CD4-positive, alpha-beta T cell (primary cell): ENCODE measurements around the gene GPX4. TPM values are rescaled to one million over a fixed set of nuclear protein-coding genes. Genes with fewer than 3 reads are reported as not detected.
"Not testable (repeated sequence)": the region's sequence is repeated elsewhere in the genome, so short reads cannot be mapped to it uniquely, and the experiment has no call there.

Experiments used
- ATAC-seq: fragments of 200-7000 bp; cut with Tn5 transposase; one replicate; pipeline ENCODE4 v1.10.0; 2022; ENCODE audit warnings: mild to moderate bottlenecking; ENCODE audit not compliant: poor library complexity
- CTCF ChIA-PET: fragments of 350-600 bp; sonication (Branson Sonifier 250); formaldehyde crosslinking; loops from one replicate; lab custom pipeline; 2021; ENCODE audit warnings: antibody characterized with exemption, inconsistent platforms; lab: Charles Lee
- POLR2A ChIA-PET: fragments of 350-600 bp; sonication (Branson Sonifier 250); formaldehyde crosslinking; loops from one replicate; lab custom pipeline; 2021; ENCODE audit warnings: antibody characterized with exemption, inconsistent platforms; lab: Charles Lee
- DNase-seq, 14 experiments: peaks; one replicate each; pipeline ENCODE4 v3.0.0-alpha.2; 2013 to 2020; ENCODE audit warnings: mixed read lengths in 2 of 14
- H3K27ac ChIP-seq, 2 donors: one replicate each; pipeline versions ENCODE4 v1.5.1 to v1.7.0; 2013; ENCODE audit warnings: low read length in 2 of 2, low read depth in 1 of 2, mild to moderate bottlenecking in 1 of 2
- H3K27me3 ChIP-seq, 2 experiments: 1 replicate in 1 of 2; 2 replicates in 1 of 2; pipeline versions ENCODE4 v1.6.1 to v1.7.0; 2013; ENCODE audit warnings: low read length in 2 of 2, control low read depth in 1 of 2, mild to moderate bottlenecking in 1 of 2, moderate library complexity in 1 of 2; ENCODE audit not compliant: insufficient read depth in 2 of 2, control insufficient read depth in 1 of 2
- H3K36me3 ChIP-seq: one replicate; pipeline ENCODE4 v1.6.1; 2013; ENCODE audit warnings: low read length, control low read depth; ENCODE audit not compliant: insufficient read depth
- H3K4me1 ChIP-seq: one replicate; pipeline ENCODE4 v1.6.1; 2013; ENCODE audit warnings: low read length, control low read depth; ENCODE audit not compliant: insufficient read depth
- H3K4me3 ChIP-seq: one replicate; pipeline ENCODE4 v1.5.1; 2013; ENCODE audit warnings: mild to moderate bottlenecking, low read length, moderate library complexity
- H3K9me3 ChIP-seq, 2 experiments: 1 replicate in 1 of 2; 2 replicates in 1 of 2; pipeline versions ENCODE4 v1.6.1 to v1.7.0; 2013; ENCODE audit warnings: low read length in 2 of 2, mild to moderate bottlenecking in 2 of 2, control low read depth in 1 of 2, moderate library complexity in 1 of 2; ENCODE audit not compliant: control insufficient read depth in 1 of 2, insufficient read depth in 1 of 2
- H3K27ac Mint-ChIP-seq: one replicate; pipeline ENCODE4 v1.8.0; 2020; ENCODE audit warnings: mixed read lengths
- H3K27me3 Mint-ChIP-seq: one replicate; pipeline ENCODE4 v1.8.0; 2021; ENCODE audit warnings: mixed read lengths
- H3K36me3 Mint-ChIP-seq: one replicate; pipeline ENCODE4 v1.8.0; 2021; ENCODE audit warnings: low read depth, mixed read lengths
- H3K4me1 Mint-ChIP-seq: one replicate; pipeline ENCODE4 v1.8.0; 2021; ENCODE audit warnings: low read depth, mixed read lengths
- H3K4me3 Mint-ChIP-seq: one replicate; pipeline ENCODE4 v1.8.0; 2020; ENCODE audit warnings: mild to moderate bottlenecking, mixed read lengths
- H3K9me3 Mint-ChIP-seq: one replicate; pipeline ENCODE4 v1.8.0; 2020; ENCODE audit warnings: mixed read lengths
- CTCF ChIP-seq: fragments of 200-600 bp; IDR thresholded peaks from one replicate; pipeline ENCODE4 v1.8.0; 2022; ENCODE audit warnings: antibody characterized with exemption, mild to moderate bottlenecking
- intact Hi-C, 2 experiments: fragments of 100-400 bp; cut with DNase I in 1 of 2; cut with micrococcal nuclease in 1 of 2; formaldehyde crosslinking; loops; one replicate each; pipeline versions ENCODE4 v1.15.1 to v1.9.0; 2023 to 2025; cut with DNase I, micrococcal nuclease
- total RNA-seq, 174 experiments: library from RNA in 2 of 174; stranded (reverse) in 2 of 174; gene quantifications; one replicate each; pipeline ENCODE4 v1.2.3 and lab custom pipeline; 2021 to 2026

The GPX4 gene
- total RNA-seq, 2 experiments from 2014 or later: 174 to 175 TPM

DNA sequence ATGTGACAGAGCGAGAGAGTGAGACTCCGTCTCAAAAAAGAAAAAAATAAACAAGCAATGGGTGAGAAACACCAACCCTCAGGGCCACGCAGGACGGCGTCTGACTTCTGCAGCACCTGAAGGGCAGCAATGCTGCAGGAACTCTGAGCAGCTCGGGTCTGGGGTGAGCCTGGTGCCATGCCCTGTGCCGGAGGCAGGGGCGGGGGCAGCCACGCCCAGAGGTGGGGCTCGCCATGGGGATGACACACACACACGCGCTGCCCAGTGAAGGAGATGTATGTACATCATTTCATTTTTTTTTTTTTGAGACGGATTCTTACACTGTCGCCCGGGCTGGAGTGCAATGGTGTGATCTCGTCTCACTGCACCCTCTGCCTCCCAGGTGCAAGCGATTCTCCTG lies 24.3 kb downstream of the GPX4 start:
- Mint-ChIP-seq H3K27ac (no peak overlapping the region), H3K4me3 (no peak overlapping the region), H3K27me3 (no peaks in the 10 kb centered on the region), H3K4me1 (peaks cover 21% of the 10 kb centered on the region), H3K36me3 (peaks cover 28% of the 10 kb centered on the region), H3K9me3 (no peaks in the 10 kb centered on the region)
- intact Hi-C loops: no loop called here
- no peak for TF ChIP-seq CTCF
- POLR2A ChIA-PET: no interaction called here
- Histone ChIP-seq H3K9me3 (peaks cover 0 to under 1% of the 10 kb centered on the region in 2 experiments), H3K27me3 (no peaks in the 10 kb centered on the region), H3K36me3 (peaks cover 54% of the 10 kb centered on the region), H3K27ac (no peak overlapping the region), H3K4me3 (no peak overlapping the region), H3K4me1 (peaks cover 78% of the 10 kb centered on the region)
- DNase-seq (no peak), ATAC-seq (no peak)
- CTCF ChIA-PET: no interaction called here

- POLR2A ChIA-PET: interaction anchor here (2.7 kb wide), 1 partner anchor 54 kb away, joined by 8 read pairs; no protein-coding TSS in a partner anchor
- H3K4me3 Mint-ChIP-seq: not testable (repeated sequence)
Observed at GRCh38 chr19:1129084-1129483, 25.3 kb downstream of the GPX4 start.

GRCh38 chr19:1129535-1129934 lies 25.7 kb downstream of the GPX4 start:
- no peak for TF ChIP-seq CTCF
- Mint-ChIP-seq H3K4me1 (peaks cover 27% of the 10 kb centered on the region), H3K36me3 (peaks cover 29% of the 10 kb centered on the region), H3K9me3 (no peaks in the 10 kb centered on the region), H3K4me3 (peak overlapping the region; percentile 90), H3K27ac (peak overlapping the region; percentile 96), H3K27me3 (no peaks in the 10 kb centered on the region)
- Histone ChIP-seq H3K27me3 (no peaks in the 10 kb centered on the region), H3K36me3 (peaks cover 40% of the 10 kb centered on the region), H3K4me3 (no peak overlapping the region), H3K9me3 (peaks cover 0 to 8% of the 10 kb centered on the region in 2 experiments), H3K27ac (peak overlapping the region in 1 of 2 donors; percentile 34), H3K4me1 (peaks cover 83% of the 10 kb centered on the region)
- ChIA-PET POLR2A (interaction anchor here (2.3 to 4.8 kb wide), 4 partner anchors 17 to 140 kb away, joined by 8 to 27 read pairs (median 14); partner anchors contain the start of genes ARHGAP45 and CIRBP), CTCF (interaction anchor here (3.3 kb wide), 1 partner anchor 16 kb away, joined by 18 read pairs; no protein-coding TSS in a partner anchor)
- DNase-seq (no peak), ATAC-seq (no peak)
- intact Hi-C loops: no loop called here

More at GRCh38 chr19:1129084-1129483, 25.3 kb downstream of the GPX4 start:
- CTCF ChIA-PET: interaction anchor here (0.5 to 3.3 kb wide), 2 partner anchors 16 to 57 kb away, joined by 3 to 18 read pairs; no protein-coding TSS in a partner anchor
- H3K4me3 ChIP-seq, H3K27me3 Mint-ChIP-seq, H3K9me3 Mint-ChIP-seq, H3K27me3 ChIP-seq, intact Hi-C loops, ATAC-seq, H3K9me3 ChIP-seq, DNase-seq: not testable (repeated sequence)
- peak overlapping the region; percentile 36 for H3K27ac Mint-ChIP-seq
- H3K4me1 Mint-ChIP-seq: peaks cover 27% of the 10 kb centered on the region
- Histone ChIP-seq H3K27ac (peak overlapping the region in 1 of 2 donors; percentile 34), H3K4me1 (peaks cover 83% of the 10 kb centered on the region), H3K36me3 (peaks cover 44% of the 10 kb centered on the region)
- H3K36me3 Mint-ChIP-seq: peaks cover 29% of the 10 kb centered on the region
